Heart right ventricle (tissue), 16 donors: ENCODE data around the gene LHX4. TPM values are rescaled to one million over a fixed set of nuclear protein-coding genes. Genes with fewer than 3 reads are reported as not detected.

Experiments used
- ATAC-seq, 8 donors: fragments of 200-7000 bp; cut with Tn5 transposase; one replicate each; pipeline ENCODE4 v1.9.1; 2020; ENCODE audit warnings: mild to moderate bottlenecking in 8 of 8, moderate library complexity in 8 of 8, moderate number of reproducible peaks in 1 of 8
- DNase-seq, 2 donors: peaks; one replicate each; pipeline ENCODE4 v3.0.0-alpha.2; 2020
- H3K27ac ChIP-seq, 10 donors: fragments of 200-600 bp; sonication (generic) in 2 of 10; one replicate each; pipeline versions ENCODE4 v1.5.0 to v1.8.0; 2020 to 2022; ENCODE audit warnings: mild to moderate bottlenecking in 3 of 10
- H3K27me3 ChIP-seq, 7 donors: fragments of 200-600 bp; one replicate each; pipeline ENCODE4 v1.8.0; 2021 to 2022; ENCODE audit warnings: mild to moderate bottlenecking in 2 of 7
- H3K36me3 ChIP-seq, 9 donors: fragments of 200-600 bp; sonication (generic) in 1 of 9; one replicate each; pipeline versions ENCODE4 v1.5.0 to v1.8.0; 2020 to 2022; ENCODE audit warnings: mild to moderate bottlenecking in 2 of 9
- H3K4me1 ChIP-seq, 9 donors: fragments of 200-600 bp; sonication (generic) in 1 of 9; one replicate each; pipeline versions ENCODE4 v1.5.0 to v1.8.0; 2020 to 2022; ENCODE audit warnings: mild to moderate bottlenecking in 4 of 9
- H3K4me3 ChIP-seq, 10 donors: fragments of 200-600 bp; sonication (generic) in 2 of 10; one replicate each; pipeline versions ENCODE4 v1.5.0 to v1.8.0; 2020 to 2022; ENCODE audit warnings: mild to moderate bottlenecking in 7 of 10, moderate library complexity in 2 of 10
- H3K9me3 ChIP-seq, 11 donors: fragments of 200-600 bp in 10 of 11; sonication (generic) in 2 of 11; one replicate each; pipeline versions ENCODE4 v1.5.0 to v1.8.0; 2013 to 2022; ENCODE audit warnings: mild to moderate bottlenecking in 2 of 11, control low read depth in 1 of 11, moderate library complexity in 1 of 11
- CTCF ChIP-seq, 9 donors: fragments of 200-600 bp; sonication (generic) in 2 of 9; IDR thresholded peaks; one replicate each; pipeline versions ENCODE4 v1.5.0 to v1.8.0; 2021 to 2022; ENCODE audit warnings: antibody characterized with exemption in 9 of 9, mild to moderate bottlenecking in 5 of 9, moderate library complexity in 1 of 9
- WGBS, 2 donors: extraction: QIAGEN DNeasy Blood & Tissue Kit; methylation state at CpG; one replicate each; pipeline ENCODE4 v1.1.7; 2013; ENCODE audit warnings: inconsistent platforms in 1 of 2; 5-methylcytosine and 5-hydroxymethylcytosine counted together
- intact Hi-C, 10 donors: fragments of 100-400 bp; cut with DNase I; formaldehyde crosslinking; loops; one replicate each; pipeline versions ENCODE4 v1.11.1 to v1.14.2; 2022
- polyA plus RNA-seq, 2 donors: library from polyadenylated mRNA; stranded (reverse); fragments of 200-250 nt; gene quantifications; one replicate each; pipeline ENCODE4 v1.2.3, GENCODE V29; 2013
- total RNA-seq, 10 donors: library from RNA; stranded (reverse); fragmentation: NEBNext Ultra II Directional in 3 of 10; extraction: Animal tissue kit (Norgen Biotek cat#: 25700) in 3 of 10; gene quantifications; one replicate each; pipeline versions ENCODE4 v1.2.1 to v1.2.4, GENCODE V29; 2021 to 2023
- donor health status: Arrhythmogenic right ventricular cardiomyopathy.
- donor health status: ischemic (EF 13 %, LVEDD 7.1; RV severe dilation, severe dysfunction).
- donor health status: healthy with polysubstance abuse.
- donor health status: DM: no; HTN: yes; CAD: no.
- donor health status: DM: no; HTN: no; CAD: no.
- donor health status: ischemic (EF 25% LVEDD 6.9; RV normal size, moderate dysfunction).
- donor health status: ischemic (EF 25% LVEDD 5.7; RV mildly dilated, moderate dysfunction).
- donor health status: healthy.
- donor health status: DM: yes; HTN: yes; CAD: no.
- donor health status: Ischemic cardiomyopathy.
- donor health status: ischemic (EF 35%, LVEDD 5.7; RV mildly dilated, moderate dysfunction).
- donor health status: nonischemic (EF 11% LVEDD 7.7; RV severe dilation, severe dysfunction).
- donor health status: DM: yes; HTN: yes; CAD: no.
- donor health status: PGD.
- donor health status: ischemic (EF 29% LVEDD 5.4; RV normal size, mild dysfunction).
- donor health status: nonischemic (EF 23%, LVEDD 6.1; RV moderate dilation, normal function).

The LHX4 gene
- total and polyA plus RNA-seq, 12 donors: under 0.01 TPM; not detected in 11

- Histone ChIP-seq H3K9me3 (no peaks in the 10 kb centered on the region), H3K27me3 (peaks cover 0 to 35% (median 24%) of the 10 kb centered on the region in 7 donors), H3K4me1 (no peaks in the 10 kb centered on the region), H3K36me3 (no peaks in the 10 kb centered on the region), H3K4me3 (no peak overlapping the region), H3K27ac (no peak overlapping the region)
- ATAC-seq (no peak), DNase-seq (no peak)
- 90% methylated on average over 11 of the region's 11 CpGs for WGBS, 2 donors
- intact Hi-C loops: no loop called here
- no peak for TF ChIP-seq CTCF (IDR thresholded peaks at IDR 0.05)
These were observed 10.3 kb upstream of the LHX4 start for GRCh38 chr1:180219776-180220175.

- H3K4me3 ChIP-seq: no peak overlapping the region
- no peak overlapping the region for H3K27ac ChIP-seq
- 86 to 88% methylated on average over 6 of the region's 6 CpGs for WGBS, 2 donors
- intact Hi-C loops: no loop called here
- ATAC-seq: no peak
- no peak for DNase-seq
- no peaks in the 10 kb centered on the region for H3K36me3 ChIP-seq
- no peaks in the 10 kb centered on the region for H3K9me3 ChIP-seq
- TF ChIP-seq CTCF (IDR thresholded peaks at IDR 0.05): no peak
- no peaks in the 10 kb centered on the region for H3K4me1 ChIP-seq
- peaks cover 0 to 52% (median 40%) of the 10 kb centered on the region in 7 donors for H3K27me3 ChIP-seq
These were observed 8.6 kb upstream of the LHX4 start for GRCh38 chr1:180221462-180221861.

DNA sequence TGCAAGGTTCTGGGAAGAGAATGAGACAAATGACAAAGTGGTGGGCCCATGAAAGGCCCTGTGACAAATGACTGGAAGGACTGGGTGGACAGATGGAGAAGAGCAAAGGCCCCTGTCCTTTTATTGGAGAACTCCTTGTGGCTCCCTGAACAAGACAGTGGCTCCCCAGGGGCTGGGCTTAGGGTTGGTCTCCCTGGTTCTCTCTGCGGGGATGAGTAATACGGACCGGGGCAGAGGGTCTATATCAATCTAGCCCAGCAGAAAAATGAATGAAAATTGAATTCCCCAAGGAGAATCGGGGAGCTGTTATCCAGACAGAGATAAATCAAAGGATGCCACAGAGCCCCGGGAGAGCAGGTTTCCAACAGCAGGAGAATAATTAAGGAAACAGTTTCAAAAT, 5.2 kb upstream of the LHX4 start:
- intact Hi-C loops: no loop called here
- H3K27ac ChIP-seq: no peak overlapping the region
- peaks cover 9 to 86% (median 74%) of the 10 kb centered on the region in 7 donors for H3K27me3 ChIP-seq
- DNase-seq (no peak), ATAC-seq (no peak)
- H3K4me3 ChIP-seq: no peak overlapping the region
- 51 to 56% methylated on average over 5 of the region's 5 CpGs for WGBS, 2 donors
- no peaks in the 10 kb centered on the region for H3K36me3 ChIP-seq
- no peak for TF ChIP-seq CTCF (IDR thresholded peaks at IDR 0.05)
- H3K4me1 ChIP-seq: peaks cover 0 to 12% (median 9%) of the 10 kb centered on the region in 9 donors
- no peaks in the 10 kb centered on the region for H3K9me3 ChIP-seq

DNA sequence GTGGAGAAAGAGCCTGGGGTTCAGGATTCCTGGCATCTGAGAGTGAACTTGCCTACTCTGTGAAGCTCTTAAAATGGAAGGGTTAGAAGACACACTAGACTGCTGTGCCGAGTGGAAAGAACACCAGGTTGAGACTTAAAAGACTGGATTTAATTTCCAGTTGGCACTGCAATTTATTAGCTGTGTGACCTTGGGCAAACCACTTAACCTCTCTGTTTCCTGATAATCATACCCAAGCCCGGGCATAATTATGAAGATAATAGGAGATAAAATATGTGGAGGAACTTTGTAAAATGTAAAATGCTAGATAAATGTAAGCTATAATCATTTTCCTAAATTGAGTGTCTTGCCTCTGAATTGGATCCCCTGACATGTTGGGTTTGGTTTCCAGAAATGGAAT, 4.7 kb upstream of the LHX4 start:
- Histone ChIP-seq H3K9me3 (no peaks in the 10 kb centered on the region), H3K27ac (no peak overlapping the region), H3K36me3 (no peaks in the 10 kb centered on the region), H3K27me3 (peaks cover 11 to 91% (median 79%) of the 10 kb centered on the region in 7 donors), H3K4me1 (peaks cover under 1 to 17% (median 12%) of the 10 kb centered on the region in 9 donors), H3K4me3 (no peak overlapping the region)
- 69 to 84% methylated on average over 2 of the region's 2 CpGs for WGBS, 2 donors
- intact Hi-C loops: no loop called here
- no peak for TF ChIP-seq CTCF (IDR thresholded peaks at IDR 0.05)
- DNase-seq (no peak), ATAC-seq (no peak)
